WTC11 (cell line): Measurements from ENCODE around the gene SMKR1. TPM values are rescaled to one million over a fixed set of nuclear protein-coding genes. Genes with fewer than 3 reads are reported as not detected.

Source experiments
- ATAC-seq: fragments of 200-7000 bp; cut with Tn5 transposase; 2 replicates; pipeline ENCODE4 v1.10.0; 2021; ENCODE audit warnings: mild to moderate bottlenecking, moderate library complexity
- CTCF ChIA-PET: fragments of 300-600 bp; sonication (Branson Sonifier 250); formaldehyde crosslinking; loops from one replicate; lab custom pipeline; 2021; ENCODE audit warnings: antibody characterized with exemption; lab: Charles Lee
- POLR2A ChIA-PET: fragments of 350-600 bp; sonication (Branson Sonifier 250); formaldehyde crosslinking; loops from one replicate; lab custom pipeline; 2021; ENCODE audit warnings: antibody characterized with exemption; lab: Charles Lee
- DNase-seq: peaks from one replicate; pipeline ENCODE4 v3.0.0; 2021; ENCODE audit warnings: low spot score
- H3K27ac Mint-ChIP-seq: 2 replicates; pipeline ENCODE4 v1.8.0; 2021; ENCODE audit warnings: mixed read lengths
- H3K27me3 Mint-ChIP-seq: 2 replicates; pipeline ENCODE4 v1.8.0; 2021; ENCODE audit warnings: low read depth, mild to moderate bottlenecking, moderate library complexity, mixed read lengths
- H3K36me3 Mint-ChIP-seq: 2 replicates; pipeline ENCODE4 v1.8.0; 2021; ENCODE audit warnings: mixed read lengths
- H3K4me1 Mint-ChIP-seq: 2 replicates; pipeline ENCODE4 v1.8.0; 2022; ENCODE audit warnings: mixed read lengths
- H3K4me3 Mint-ChIP-seq: 2 replicates; pipeline ENCODE4 v1.8.0; 2021; ENCODE audit warnings: mild to moderate bottlenecking, moderate library complexity, mixed read lengths
- H3K9me3 Mint-ChIP-seq: 2 replicates; pipeline ENCODE4 v1.8.0; 2021; ENCODE audit warnings: mixed read lengths
- AR ChIP-seq: fragments of 250-450 bp; sonication (Bioruptor Pico); IDR thresholded peaks from 2 replicates; pipeline ENCODE4 v1.9.0; 2021; ENCODE audit warnings: mild to moderate bottlenecking
- ATF2 ChIP-seq: sonication (generic); formaldehyde crosslinking; IDR thresholded peaks from 2 replicates; pipeline ENCODE4 v1.8.1; 2022; ENCODE audit warnings: low read depth, missing genetic modification reagents, borderline replicate concordance
- E2F4 ChIP-seq: sonication (generic); formaldehyde crosslinking; IDR thresholded peaks from 2 replicates; pipeline ENCODE4 v1.8.1; 2022; ENCODE audit warnings: low read depth, mild to moderate bottlenecking, moderate library complexity, missing genetic modification reagents, borderline replicate concordance
- ETV6 ChIP-seq: sonication (generic); formaldehyde crosslinking; IDR thresholded peaks from 2 replicates; pipeline ENCODE4 v1.8.1; 2022; ENCODE audit warnings: mild to moderate bottlenecking, missing genetic modification reagents
- IRF2 ChIP-seq: sonication (generic); formaldehyde crosslinking; IDR thresholded peaks from 2 replicates; pipeline ENCODE4 v1.8.0; 2022; ENCODE audit warnings: low read depth, missing genetic modification reagents, borderline replicate concordance
- MYBL2 ChIP-seq: sonication (generic); formaldehyde crosslinking; IDR thresholded peaks from 2 replicates; pipeline ENCODE4 v1.8.1; 2023; ENCODE audit warnings: mild to moderate bottlenecking, moderate library complexity, missing genetic modification reagents
- NFATC4 ChIP-seq: fragments of 250-450 bp; sonication (Bioruptor Pico); IDR thresholded peaks from 2 replicates; pipeline ENCODE4 v1.9.0; 2021; ENCODE audit warnings: mild to moderate bottlenecking
- OVOL2 ChIP-seq: fragments of 250-450 bp; sonication (Bioruptor Pico); IDR thresholded peaks from 2 replicates; pipeline ENCODE4 v1.9.0; 2021; ENCODE audit warnings: mild to moderate bottlenecking, borderline replicate concordance
- PRDM15 ChIP-seq: sonication (generic); formaldehyde crosslinking; IDR thresholded peaks from 2 replicates; pipeline ENCODE4 v1.8.0; 2022; ENCODE audit warnings: missing genetic modification reagents
- PRRX2 ChIP-seq: fragments of 250-450 bp; sonication (Bioruptor Pico); IDR thresholded peaks from 2 replicates; pipeline ENCODE4 v1.8.0; 2021; ENCODE audit warnings: mild to moderate bottlenecking
- STAT6 ChIP-seq: sonication (generic); formaldehyde crosslinking; conservative IDR thresholded peaks from 2 replicates; pipeline ENCODE4 v1.8.1; 2023; ENCODE audit warnings: mild to moderate bottlenecking, low read depth, missing genetic modification reagents, moderate library complexity
- TCF7 ChIP-seq: sonication (generic); formaldehyde crosslinking; IDR thresholded peaks from 2 replicates; pipeline ENCODE4 v1.8.0; 2022; ENCODE audit warnings: mild to moderate bottlenecking, low read depth, missing genetic modification reagents, moderate library complexity
- ZBTB43 ChIP-seq: sonication (generic); formaldehyde crosslinking; IDR thresholded peaks from 2 replicates; pipeline ENCODE4 v1.8.1; 2023; ENCODE audit warnings: mild to moderate bottlenecking, missing genetic modification reagents
- ZNF416 ChIP-seq: fragments of 250-450 bp; sonication (Bioruptor Pico); IDR thresholded peaks from 2 replicates; pipeline ENCODE4 v1.9.0; 2021; ENCODE audit warnings: mild to moderate bottlenecking, inconsistent platforms
- total RNA-seq: library from RNA; stranded (reverse); gene quantifications from 3 replicates; pipeline ENCODE4 v1.2.3, GENCODE V29; 2021

Gene SMKR1
- total RNA-seq, 1 experiment from 2014 or later = 0.50 TPM

- Mint-ChIP-seq H3K36me3 (peaks cover 10% of the 10 kb centered on the region; the same call in 1 of the 2 replicates), H3K4me1 (no peaks in the 10 kb centered on the region), H3K27ac (no peak overlapping the region), H3K9me3 (no peaks in the 10 kb centered on the region), H3K27me3 (no peaks in the 10 kb centered on the region), H3K4me3 (no peak overlapping the region)
- no peak for DNase-seq
- CTCF ChIA-PET = no interaction called here
- TF ChIP-seq PRRX2 (CRISPR knock-in tag) (no peak), OVOL2 (CRISPR knock-in tag) (no peak), NFATC4 (no peak), IRF2 (CRISPR knock-in tag) (no peak), PRDM15 (CRISPR knock-in tag) (no peak), ATF2 (CRISPR knock-in tag) (no peak), STAT6 (CRISPR knock-in tag) (no peak), ZNF416 (CRISPR knock-in tag) (no peak), E2F4 (CRISPR knock-in tag) (no peak), ETV6 (CRISPR knock-in tag) (no peak), AR (CRISPR knock-in tag) (no peak), TCF7 (CRISPR knock-in tag) (no peak), ZBTB43 (CRISPR knock-in tag) (no peak), MYBL2 (CRISPR knock-in tag) (no peak)
- POLR2A ChIA-PET = no interaction called here
- no peak for ATAC-seq
These were observed 45.2 kb upstream of the SMKR1 start for GRCh38 chr7:129457101-129457500.
